Liver (tissue), 9 donors: Measurements from ENCODE around the gene GTF2IRD1. TPM values are rescaled to one million over a fixed set of nuclear protein-coding genes. Genes with fewer than 3 reads are reported as not detected.

Source experiments
- DNase-seq: peaks from one replicate; pipeline ENCODE4 v3.0.0-alpha.2; 2017; ENCODE audit warnings: low spot score
- H3K27ac ChIP-seq, 2 donors: one replicate each; pipeline ENCODE4 v1.7.0; 2013; ENCODE audit warnings: inconsistent platforms in 2 of 2, low read length in 2 of 2, control low read depth in 1 of 2, low read depth in 1 of 2, mild to moderate bottlenecking in 1 of 2
- H3K27me3 ChIP-seq, 4 donors: one replicate each; pipeline versions ENCODE4 v1.6.1 to v1.7.0; 2013; ENCODE audit warnings: low read length in 3 of 4, inconsistent platforms in 1 of 4, mild to moderate bottlenecking in 1 of 4, moderate library complexity in 1 of 4; ENCODE audit not compliant: control insufficient read depth in 4 of 4, insufficient read depth in 4 of 4
- H3K36me3 ChIP-seq, 4 donors: one replicate each; pipeline versions ENCODE4 v1.6.1 to v1.7.0; 2013; ENCODE audit warnings: low read length in 3 of 4, mild to moderate bottlenecking in 3 of 4, low read depth in 1 of 4, moderate library complexity in 1 of 4; ENCODE audit not compliant: control insufficient read depth in 4 of 4, insufficient read depth in 3 of 4
- H3K4me1 ChIP-seq, 4 donors: one replicate each; pipeline versions ENCODE4 v1.6.1 to v1.7.0; 2013; ENCODE audit warnings: low read length in 3 of 4, mild to moderate bottlenecking in 3 of 4, moderate library complexity in 1 of 4; ENCODE audit not compliant: control insufficient read depth in 4 of 4, insufficient read depth in 4 of 4
- H3K4me3 ChIP-seq, 3 donors: one replicate each; pipeline versions ENCODE4 v1.6.1 to v1.7.0; 2013; ENCODE audit warnings: low read length in 3 of 3, control low read depth in 1 of 3, low read depth in 1 of 3, mild to moderate bottlenecking in 1 of 3
- H3K9ac ChIP-seq, 2 donors: one replicate each; pipeline ENCODE4 v1.7.0; 2013; ENCODE audit warnings: low read length in 2 of 2, mild to moderate bottlenecking in 2 of 2, moderate library complexity in 2 of 2, control low read depth in 1 of 2, low read depth in 1 of 2
- H3K9me3 ChIP-seq, 4 donors: one replicate each; pipeline versions ENCODE4 v1.6.1 to v1.7.0; 2013; ENCODE audit warnings: low read length in 3 of 4; ENCODE audit not compliant: control insufficient read depth in 4 of 4
- EGR1 ChIP-seq, 2 donors: IDR thresholded peaks; 2 replicates each; pipeline ENCODE4 v1.6.1; 2016 to 2018; ENCODE audit warnings: antibody characterized with exemption in 2 of 2, low read depth in 2 of 2
- FOXA2 ChIP-seq: IDR thresholded peaks from 2 replicates; pipeline ENCODE4 v1.6.1; 2016; ENCODE audit warnings: antibody characterized with exemption
- GABPA ChIP-seq, 2 donors: IDR thresholded peaks in 1 of 2; conservative IDR thresholded peaks in 1 of 2; 2 replicates each; pipeline ENCODE4 v1.6.1; 2016; ENCODE audit warnings: antibody characterized with exemption in 2 of 2, mild to moderate bottlenecking in 1 of 2, moderate library complexity in 1 of 2
- HNF4A ChIP-seq, 2 donors: conservative IDR thresholded peaks; 2 replicates each; pipeline ENCODE4 v1.6.1; 2016; ENCODE audit warnings: antibody characterized with exemption in 2 of 2, mild to moderate bottlenecking in 2 of 2
- HNF4G ChIP-seq: IDR thresholded peaks from 2 replicates; pipeline ENCODE4 v1.6.1; 2016; ENCODE audit warnings: antibody characterized with exemption
- JUND ChIP-seq, 2 donors: IDR thresholded peaks; 2 replicates each; pipeline ENCODE4 v1.6.1; 2016; ENCODE audit warnings: antibody characterized with exemption in 2 of 2
- NR2F2 ChIP-seq: IDR thresholded peaks from 2 replicates; pipeline ENCODE4 v1.6.1; 2016; ENCODE audit warnings: antibody characterized with exemption
- RAD21 ChIP-seq, 2 donors: IDR thresholded peaks; 2 replicates each; pipeline ENCODE4 v1.6.1; 2016; ENCODE audit warnings: antibody characterized with exemption in 2 of 2, mild to moderate bottlenecking in 2 of 2
- SP1 ChIP-seq: IDR thresholded peaks from 2 replicates; pipeline ENCODE4 v1.6.1; 2018; ENCODE audit warnings: antibody characterized with exemption, mild to moderate bottlenecking
- TAF1 ChIP-seq: conservative IDR thresholded peaks from 2 replicates; pipeline ENCODE4 v1.6.1; 2016; ENCODE audit warnings: antibody characterized with exemption, mild to moderate bottlenecking
- YY1 ChIP-seq: IDR thresholded peaks from 2 replicates; pipeline ENCODE4 v1.6.1; 2016; ENCODE audit warnings: antibody characterized with exemption, mild to moderate bottlenecking
- ZBTB33 ChIP-seq: IDR thresholded peaks from 2 replicates; pipeline ENCODE4 v1.6.1; 2016; ENCODE audit warnings: antibody characterized with exemption
- WGBS: extraction: QIAGEN DNeasy Blood & Tissue Kit; methylation state at CpG from one replicate; pipeline ENCODE4 v1.1.7; 2013; 5-methylcytosine and 5-hydroxymethylcytosine counted together
- polyA plus RNA-seq, 2 donors: library from polyadenylated mRNA; stranded (reverse) in 1 of 2; unstranded in 1 of 2; fragments of 200-250 nt in 1 of 2; fragments of >200 nt in 1 of 2; fragmentation: Nextera tagmentation in 1 of 2; extraction: Ambion mirVana in 1 of 2; gene quantifications; one replicate each; pipeline versions ENCODE4 v1.2.1 to v1.2.3, GENCODE V29; 2013 to 2015
- total RNA-seq, 2 donors: library from RNA; depleted of rRNA; stranded (reverse); fragments of >200 nt; gene quantifications; one replicate each; pipeline ENCODE4 v1.2.3, GENCODE V29; 2014
- TF ChIP-seq, protein P1 (sequence below): IDR thresholded peaks from 2 replicates; pipeline ENCODE4 v1.6.1; 2016; ENCODE audit warnings: antibody characterized with exemption
- TF ChIP-seq, protein P2 (sequence below): IDR thresholded peaks from 2 replicates; pipeline ENCODE4 v1.6.1; 2016; ENCODE audit warnings: antibody characterized with exemption
- TF ChIP-seq, protein P3 (sequence below): fragments of 150-350 bp; IDR thresholded peaks from 2 replicates; pipeline ENCODE4 v1.5.1; 2017; ENCODE audit warnings: improper control_type of control experiment, low read depth, low read length; ENCODE audit not compliant: missing input control
- TF ChIP-seq, protein P4 (sequence below): IDR thresholded peaks from 2 replicates; pipeline ENCODE4 v1.6.1; 2016; ENCODE audit warnings: antibody characterized with exemption, mild to moderate bottlenecking
- donor health status: healthy.
- donor health status: healthy.
- donor health status: healthy.
- donor health status: healthy.
- donor health status: healthy.

GTF2IRD1 gene
- total and polyA plus RNA-seq, 4 donors = 2.0 to 7.4 (median 3.3) TPM

DNA sequence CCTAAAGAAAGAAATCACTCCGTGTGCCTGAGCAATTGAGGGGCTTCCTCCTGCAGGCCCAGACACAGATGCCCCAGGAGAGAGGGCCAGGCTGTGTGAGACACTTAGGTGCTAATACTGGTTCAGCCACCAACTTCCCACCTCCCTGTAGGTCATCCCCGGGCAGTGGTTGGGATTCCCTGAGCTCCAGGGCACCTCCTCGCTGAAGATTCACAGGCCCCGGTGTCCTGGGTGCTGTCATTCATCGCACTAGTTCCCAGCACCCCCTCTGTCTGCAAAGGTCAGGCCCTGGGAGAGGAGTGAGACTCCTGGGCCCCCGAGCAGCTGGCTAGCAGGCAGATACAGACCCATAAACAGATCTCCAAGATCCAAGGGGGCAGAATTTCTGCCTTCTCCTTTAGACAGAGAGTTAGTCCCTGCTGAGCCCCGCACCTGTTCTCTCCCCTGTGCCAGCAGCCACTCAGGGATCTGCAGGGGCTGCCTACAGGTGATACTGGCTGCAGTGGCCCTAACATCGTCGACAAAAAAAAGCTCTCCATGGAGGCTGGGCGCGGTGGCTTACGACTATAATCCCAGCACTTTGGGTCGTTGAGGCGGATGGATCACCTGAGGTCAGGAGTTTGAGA, 165.6 kb downstream of the GTF2IRD1 start:
- WGBS = 94% methylated on average over 14 of the region's 14 CpGs
- TF ChIP-seq, protein P1, sequence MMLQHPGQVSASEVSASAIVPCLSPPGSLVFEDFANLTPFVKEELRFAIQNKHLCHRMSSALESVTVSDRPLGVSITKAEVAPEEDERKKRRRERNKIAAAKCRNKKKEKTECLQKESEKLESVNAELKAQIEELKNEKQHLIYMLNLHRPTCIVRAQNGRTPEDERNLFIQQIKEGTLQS = no peak
- TF ChIP-seq SP1 (no peak), NR2F2 (no peak), RAD21 (IDR thresholded peaks at IDR 0.05) (no peak), TAF1 (no peak), YY1 (no peak), HNF4A (conservative IDR thresholded peaks at IDR 0.05) (no peak), JUND (IDR thresholded peaks at IDR 0.05) (no peak), ZBTB33 (no peak), FOXA2 (no peak), EGR1 (IDR thresholded peaks at IDR 0.05; ENCODE audit: low read depth in 2 of 2) (no peak), GABPA (IDR thresholded peaks at IDR 0.05 in 1 of 2, conservative IDR thresholded peaks at IDR 0.05 in 1 of 2) (no peak), HNF4G (no peak)
- TF ChIP-seq, protein P2, sequence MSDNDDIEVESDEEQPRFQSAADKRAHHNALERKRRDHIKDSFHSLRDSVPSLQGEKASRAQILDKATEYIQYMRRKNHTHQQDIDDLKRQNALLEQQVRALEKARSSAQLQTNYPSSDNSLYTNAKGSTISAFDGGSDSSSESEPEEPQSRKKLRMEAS = no peak
- TF ChIP-seq, protein P3, sequence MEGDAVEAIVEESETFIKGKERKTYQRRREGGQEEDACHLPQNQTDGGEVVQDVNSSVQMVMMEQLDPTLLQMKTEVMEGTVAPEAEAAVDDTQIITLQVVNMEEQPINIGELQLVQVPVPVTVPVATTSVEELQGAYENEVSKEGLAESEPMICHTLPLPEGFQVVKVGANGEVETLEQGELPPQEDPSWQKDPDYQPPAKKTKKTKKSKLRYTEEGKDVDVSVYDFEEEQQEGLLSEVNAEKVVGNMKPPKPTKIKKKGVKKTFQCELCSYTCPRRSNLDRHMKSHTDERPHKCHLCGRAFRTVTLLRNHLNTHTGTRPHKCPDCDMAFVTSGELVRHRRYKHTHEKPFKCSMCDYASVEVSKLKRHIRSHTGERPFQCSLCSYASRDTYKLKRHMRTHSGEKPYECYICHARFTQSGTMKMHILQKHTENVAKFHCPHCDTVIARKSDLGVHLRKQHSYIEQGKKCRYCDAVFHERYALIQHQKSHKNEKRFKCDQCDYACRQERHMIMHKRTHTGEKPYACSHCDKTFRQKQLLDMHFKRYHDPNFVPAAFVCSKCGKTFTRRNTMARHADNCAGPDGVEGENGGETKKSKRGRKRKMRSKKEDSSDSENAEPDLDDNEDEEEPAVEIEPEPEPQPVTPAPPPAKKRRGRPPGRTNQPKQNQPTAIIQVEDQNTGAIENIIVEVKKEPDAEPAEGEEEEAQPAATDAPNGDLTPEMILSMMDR = no peak
- TF ChIP-seq, protein P4, sequence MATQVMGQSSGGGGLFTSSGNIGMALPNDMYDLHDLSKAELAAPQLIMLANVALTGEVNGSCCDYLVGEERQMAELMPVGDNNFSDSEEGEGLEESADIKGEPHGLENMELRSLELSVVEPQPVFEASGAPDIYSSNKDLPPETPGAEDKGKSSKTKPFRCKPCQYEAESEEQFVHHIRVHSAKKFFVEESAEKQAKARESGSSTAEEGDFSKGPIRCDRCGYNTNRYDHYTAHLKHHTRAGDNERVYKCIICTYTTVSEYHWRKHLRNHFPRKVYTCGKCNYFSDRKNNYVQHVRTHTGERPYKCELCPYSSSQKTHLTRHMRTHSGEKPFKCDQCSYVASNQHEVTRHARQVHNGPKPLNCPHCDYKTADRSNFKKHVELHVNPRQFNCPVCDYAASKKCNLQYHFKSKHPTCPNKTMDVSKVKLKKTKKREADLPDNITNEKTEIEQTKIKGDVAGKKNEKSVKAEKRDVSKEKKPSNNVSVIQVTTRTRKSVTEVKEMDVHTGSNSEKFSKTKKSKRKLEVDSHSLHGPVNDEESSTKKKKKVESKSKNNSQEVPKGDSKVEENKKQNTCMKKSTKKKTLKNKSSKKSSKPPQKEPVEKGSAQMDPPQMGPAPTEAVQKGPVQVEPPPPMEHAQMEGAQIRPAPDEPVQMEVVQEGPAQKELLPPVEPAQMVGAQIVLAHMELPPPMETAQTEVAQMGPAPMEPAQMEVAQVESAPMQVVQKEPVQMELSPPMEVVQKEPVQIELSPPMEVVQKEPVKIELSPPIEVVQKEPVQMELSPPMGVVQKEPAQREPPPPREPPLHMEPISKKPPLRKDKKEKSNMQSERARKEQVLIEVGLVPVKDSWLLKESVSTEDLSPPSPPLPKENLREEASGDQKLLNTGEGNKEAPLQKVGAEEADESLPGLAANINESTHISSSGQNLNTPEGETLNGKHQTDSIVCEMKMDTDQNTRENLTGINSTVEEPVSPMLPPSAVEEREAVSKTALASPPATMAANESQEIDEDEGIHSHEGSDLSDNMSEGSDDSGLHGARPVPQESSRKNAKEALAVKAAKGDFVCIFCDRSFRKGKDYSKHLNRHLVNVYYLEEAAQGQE = no peak
- no peaks in the 10 kb centered on the region for H3K4me1 ChIP-seq
- no peaks in the 10 kb centered on the region for H3K36me3 ChIP-seq
- H3K9me3 ChIP-seq = no peaks in the 10 kb centered on the region
- no peak overlapping the region for H3K4me3 ChIP-seq
- H3K9ac ChIP-seq = no peak overlapping the region
- DNase-seq = no peak
- H3K27ac ChIP-seq = no peak overlapping the region
- no peaks in the 10 kb centered on the region for H3K27me3 ChIP-seq
